Tibial nerve (tissue), 3 donors: ENCODE data around the gene EXOSC1.

ENCODE experiments used
- CTCF ChIP-seq, 5 experiments: fragments of 200-600 bp in 3 of 5; fragments of 450-650 bp in 2 of 5; sonication (generic) in 3 of 5; IDR thresholded peaks; one replicate each; pipeline ENCODE4 v1.5.1; 2016 to 2019; ENCODE audit warnings: antibody characterized with exemption in 5 of 5, mild to moderate bottlenecking in 3 of 5, moderate library complexity in 2 of 5
- POLR2A ChIP-seq, 2 donors: fragments of 450-650 bp; IDR thresholded peaks; one replicate each; pipeline ENCODE4 v1.6.1; 2017; ENCODE audit warnings: antibody characterized with exemption in 2 of 2, mild to moderate bottlenecking in 2 of 2, moderate library complexity in 2 of 2

DNA sequence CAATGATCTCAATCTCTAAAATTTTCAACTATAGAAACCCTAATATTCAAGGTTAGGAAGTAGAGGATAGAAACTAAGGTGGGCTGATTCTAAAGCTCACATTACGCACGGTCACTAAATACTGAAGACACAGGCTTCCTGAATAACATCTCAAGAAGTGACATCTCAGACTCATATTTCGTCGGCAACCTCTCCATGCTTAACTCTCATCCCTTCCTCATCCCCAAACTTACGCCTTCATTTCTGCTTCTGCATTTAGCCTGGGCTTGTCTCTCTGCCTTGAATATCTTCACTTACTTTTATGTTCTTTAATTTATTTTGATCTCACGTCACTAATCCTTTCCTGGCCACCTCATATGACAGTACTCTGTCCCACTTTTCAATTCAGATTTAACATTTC, 10.6 kb downstream of the EXOSC1 start:
- TF ChIP-seq CTCF (IDR thresholded peaks at IDR 0.05) (no peak), POLR2A (IDR thresholded peaks at IDR 0.05) (no peak)
